Skin of body (tissue), 2 donors: ENCODE results near the gene PPP1R14B. TPM values are rescaled to one million over a fixed set of nuclear protein-coding genes. Genes with fewer than 3 reads are reported as not detected.
"Not testable (repeated sequence)": the region's sequence is repeated elsewhere in the genome, so short reads cannot be mapped to it uniquely, and the experiment has no call there.

Source experiments
- DNase-seq: peaks from one replicate; lab custom pipeline; 2025; lab: John Stamatoyannopoulos, UW
- total RNA-seq: library from RNA; depleted of rRNA; stranded (reverse); fragments of >200 nt; gene quantifications from one replicate; pipeline ENCODE4 v1.2.3, GENCODE V29; 2014

PPP1R14B gene
- total RNA-seq, 1 donor from 2014 or later: 43.1 TPM

DNA sequence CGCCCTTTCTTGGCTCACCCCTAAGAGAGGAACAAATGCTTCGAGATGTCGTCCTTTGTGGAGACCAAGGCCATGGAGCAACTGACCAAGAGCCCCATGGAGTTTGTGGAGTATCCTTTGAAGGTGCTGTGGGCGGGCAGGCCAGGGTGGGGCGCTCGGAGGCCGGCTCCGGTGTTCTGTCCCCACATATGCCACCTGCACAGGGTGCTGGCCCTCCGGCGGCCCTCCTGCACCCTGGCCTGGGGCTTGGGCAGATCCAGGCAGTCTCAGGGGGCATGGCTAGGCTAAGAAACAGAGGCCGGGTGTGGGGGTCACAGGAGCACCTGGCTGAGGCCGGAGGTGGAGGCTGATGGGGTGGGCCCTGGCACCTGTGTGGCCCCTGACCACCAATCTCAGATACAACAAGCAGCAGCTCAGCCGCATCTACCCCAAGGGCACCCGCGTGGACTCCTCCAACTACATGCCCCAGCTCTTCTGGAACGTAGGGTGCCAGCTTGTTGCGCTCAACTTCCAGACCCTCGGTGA is 14.9 kb upstream of the PPP1R14B start:
- no peak for DNase-seq

DNA sequence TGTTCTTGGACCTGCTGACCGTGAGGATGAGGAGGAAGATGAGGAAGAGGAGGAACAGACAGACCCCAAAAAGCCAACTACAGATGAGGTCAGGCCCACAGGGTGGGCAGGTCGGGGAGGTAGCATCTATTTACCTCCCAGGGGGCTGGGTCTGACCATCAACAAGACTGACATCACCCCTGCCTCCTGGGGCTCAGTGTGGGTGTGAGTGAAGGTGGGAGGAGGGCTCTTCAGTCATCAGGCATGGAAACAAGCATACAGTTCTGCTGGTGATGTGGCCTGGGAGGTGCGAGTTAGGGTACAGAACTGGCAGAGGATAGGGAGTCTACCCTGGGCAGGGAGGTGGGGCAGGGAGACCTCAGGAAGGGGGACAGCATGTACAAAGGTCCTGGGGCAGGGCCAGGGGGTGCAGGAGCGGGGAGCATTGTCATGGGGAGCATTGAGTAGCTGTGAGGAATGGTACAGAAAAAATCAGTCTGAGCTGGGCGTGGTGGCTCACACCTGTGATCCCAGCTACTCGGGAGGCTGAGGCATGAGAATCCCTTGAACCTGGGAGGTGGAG is 13.5 kb upstream of the PPP1R14B start:
- no peak for DNase-seq

DNA sequence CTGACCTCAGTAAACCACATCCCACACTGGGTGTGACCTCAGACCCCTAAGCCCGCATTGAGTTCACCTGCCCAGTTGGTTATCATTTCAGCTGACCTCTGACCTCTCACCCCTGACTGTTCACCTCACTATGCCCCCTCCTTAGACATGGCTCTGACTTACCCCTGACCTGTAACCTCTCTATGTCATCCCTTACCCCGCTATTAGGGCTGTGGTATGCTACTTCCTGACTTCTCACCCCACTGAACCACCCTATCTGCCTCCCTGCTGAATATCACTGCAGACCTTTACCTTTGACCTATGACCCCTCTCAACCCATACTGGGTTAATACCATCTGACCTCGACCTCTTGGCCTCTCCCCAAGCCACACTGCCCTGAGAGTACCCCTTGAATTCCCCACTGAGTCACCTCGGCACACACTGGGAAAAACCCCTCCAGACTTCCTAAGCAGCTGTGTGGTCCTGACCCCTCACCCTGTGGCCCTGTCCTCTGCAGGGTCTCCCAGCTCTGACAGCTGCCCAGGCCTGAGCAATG is 12.9 kb upstream of the PPP1R14B start:
- no peak for DNase-seq

DNA sequence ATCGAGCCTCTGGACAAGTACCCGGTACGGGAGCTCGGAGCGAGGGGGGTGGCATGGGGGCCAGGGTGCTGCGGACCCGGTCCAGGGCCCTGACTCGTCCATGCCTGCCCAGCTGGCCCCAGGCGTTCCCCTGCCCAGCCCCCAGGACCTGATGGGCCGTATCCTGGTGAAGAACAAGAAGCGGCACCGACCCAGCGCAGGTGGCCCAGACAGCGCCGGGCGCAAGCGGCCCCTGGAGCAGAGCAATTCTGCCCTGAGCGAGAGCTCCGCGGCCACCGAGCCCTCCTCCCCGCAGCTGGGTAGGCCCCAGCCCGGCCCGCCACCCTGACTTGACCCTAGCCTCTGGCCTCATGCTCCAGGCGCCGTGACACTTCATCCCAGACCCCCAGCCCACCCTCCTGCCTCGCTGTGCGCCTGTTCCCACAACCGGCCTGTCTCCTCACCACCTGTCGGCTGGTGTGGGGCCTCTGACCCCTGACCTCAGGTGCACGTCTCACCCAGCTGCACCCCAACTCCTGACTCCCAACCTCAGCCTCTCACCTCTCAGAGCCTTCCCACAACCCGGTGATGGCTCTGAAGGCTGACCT is 12.3 kb upstream of the PPP1R14B start:
- no peak for DNase-seq

DNA sequence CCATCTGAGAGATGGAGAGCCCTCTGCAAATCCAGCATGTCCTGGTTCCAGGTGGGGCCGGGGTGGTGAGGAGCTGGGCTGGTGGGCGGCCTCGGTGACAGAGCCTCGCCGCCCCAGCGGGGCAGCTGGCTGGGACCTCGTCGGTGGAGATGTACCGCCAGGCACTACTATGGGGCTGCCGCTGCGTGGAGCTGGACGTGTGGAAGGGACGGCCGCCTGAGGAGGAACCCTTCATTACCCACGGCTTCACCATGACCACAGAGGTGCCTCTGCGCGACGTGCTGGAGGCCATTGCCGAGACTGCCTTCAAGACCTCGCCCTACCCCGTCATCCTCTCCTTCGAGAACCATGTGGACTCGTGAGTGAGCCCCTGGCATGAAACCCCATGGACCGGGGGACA is 11.6 kb upstream of the PPP1R14B start:
- DNase-seq: no peak

DNA sequence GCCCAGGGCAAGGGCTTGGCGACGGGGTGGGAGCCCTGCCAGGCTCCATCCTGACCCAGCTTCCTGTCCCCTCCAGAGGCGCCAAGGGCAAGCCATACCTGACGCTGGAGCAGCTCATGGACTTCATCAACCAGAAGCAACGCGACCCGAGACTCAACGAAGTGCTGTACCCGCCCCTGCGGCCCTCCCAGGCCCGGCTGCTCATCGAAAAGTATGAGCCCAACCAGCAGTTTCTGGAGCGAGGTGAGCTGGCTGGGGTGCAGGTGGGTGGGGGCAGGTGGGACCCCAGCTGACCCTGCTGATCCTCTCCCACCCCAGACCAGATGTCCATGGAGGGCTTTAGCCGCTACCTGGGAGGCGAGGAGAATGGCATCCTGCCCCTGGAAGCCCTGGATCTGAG is 9.6 kb upstream of the PPP1R14B start:
- DNase-seq: no peak

DNA sequence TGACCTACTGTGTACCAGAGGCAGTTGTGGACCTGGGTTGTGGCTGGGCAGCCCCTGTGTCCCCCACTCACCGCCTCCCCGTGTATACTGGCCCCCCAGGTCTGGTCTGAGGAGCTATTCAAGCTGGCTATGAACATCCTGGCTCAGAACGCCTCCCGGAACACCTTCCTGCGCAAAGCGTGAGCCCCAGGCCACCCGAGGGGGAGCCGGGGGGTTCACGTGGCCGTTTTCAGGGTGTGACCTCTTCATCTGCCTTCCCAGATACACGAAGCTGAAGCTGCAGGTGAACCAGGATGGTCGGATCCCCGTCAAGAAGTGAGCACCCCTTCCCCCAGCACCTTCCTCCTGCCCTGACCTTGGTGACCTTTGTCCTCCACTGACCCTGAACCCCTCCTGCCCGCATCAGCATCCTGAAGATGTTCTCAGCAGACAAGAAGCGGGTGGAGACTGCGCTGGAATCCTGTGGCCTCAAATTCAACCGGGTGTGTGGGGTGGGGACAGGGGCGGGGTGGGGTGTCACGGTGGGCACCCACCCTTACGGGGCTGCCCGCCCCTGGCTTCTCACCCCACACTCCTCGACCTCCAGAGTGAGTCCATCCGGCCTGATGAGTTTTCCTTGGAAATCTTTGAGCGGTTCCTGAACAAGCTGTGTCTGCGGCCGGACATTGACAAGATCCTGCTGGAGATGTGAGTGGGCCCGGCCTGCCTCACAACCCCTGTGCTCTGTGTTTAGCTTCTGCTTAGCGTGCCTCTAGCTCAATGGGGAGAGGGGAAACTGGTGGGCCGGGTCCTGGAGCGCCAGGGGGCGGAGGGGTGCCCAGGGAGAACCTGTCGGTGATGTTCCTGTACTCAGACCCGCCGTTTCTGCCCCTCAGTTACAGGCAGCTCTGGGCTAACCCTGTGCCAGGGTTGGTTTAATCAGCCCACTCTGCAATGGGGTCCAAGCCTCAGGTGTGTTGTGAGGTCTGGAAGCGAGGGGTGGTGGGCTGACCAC is 8.7 kb upstream of the PPP1R14B start:
- no peak for DNase-seq

DNA sequence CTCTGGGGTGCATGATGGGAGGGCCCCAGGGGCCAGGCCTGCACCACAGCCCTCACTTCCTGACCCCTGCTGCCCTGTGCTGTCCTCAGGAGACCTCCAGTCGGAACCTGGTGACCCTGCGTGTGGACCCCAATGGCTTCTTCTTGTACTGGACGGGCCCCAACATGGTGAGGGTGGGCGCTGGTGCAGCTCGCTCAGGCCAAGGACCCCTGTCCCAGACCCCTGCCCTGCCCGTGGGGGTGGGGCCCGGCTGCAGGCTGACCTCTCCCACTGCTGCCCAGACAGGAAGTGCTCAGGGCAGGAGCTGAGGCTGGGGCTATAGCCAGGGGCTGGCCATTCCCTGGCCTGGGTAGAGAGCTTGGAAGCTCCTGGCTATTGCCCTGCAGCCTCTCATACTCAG is 7.6 kb upstream of the PPP1R14B start:
- DNase-seq: no peak

DNA sequence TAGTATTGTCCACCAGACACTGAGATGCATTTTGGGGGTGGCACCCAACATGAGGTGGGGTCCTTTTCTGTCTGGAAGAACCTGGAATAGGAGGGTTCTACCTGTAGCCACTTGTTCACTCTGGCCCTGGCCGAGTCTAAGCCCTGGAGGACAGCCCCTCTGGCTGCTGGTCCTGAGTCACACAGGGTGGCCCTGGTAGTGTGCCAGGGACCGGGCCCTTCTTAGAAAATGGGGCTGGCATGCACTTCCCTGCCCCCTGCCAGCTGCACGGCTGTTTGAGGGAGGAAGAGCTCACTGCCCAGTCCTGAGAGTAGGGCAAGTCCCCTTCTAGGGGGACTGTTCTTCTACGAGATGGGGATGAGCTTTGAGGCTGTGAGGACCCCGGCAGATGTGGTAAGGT is 6.7 kb upstream of the PPP1R14B start:
- no peak for DNase-seq

DNA sequence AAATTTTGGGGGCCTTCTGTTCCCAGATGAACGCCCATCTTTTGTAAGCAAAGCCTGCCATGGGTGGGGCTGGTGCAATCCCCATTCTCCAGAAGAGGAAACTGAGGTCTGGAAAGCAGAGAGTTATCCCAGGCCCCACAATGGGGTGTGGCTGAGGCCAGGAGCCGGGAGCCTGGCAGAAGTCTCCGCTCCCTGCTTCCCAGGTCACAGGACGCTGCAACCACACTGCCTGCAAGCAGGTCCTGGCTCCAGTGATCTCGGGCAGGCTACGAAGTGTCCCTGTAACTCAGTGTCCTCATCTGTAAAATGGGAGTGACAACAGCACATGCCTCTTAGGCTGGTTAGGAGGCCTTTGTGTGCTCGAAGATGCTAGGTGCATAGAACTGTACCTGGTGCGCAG is 6.3 kb upstream of the PPP1R14B start:
- no peak for DNase-seq

DNA sequence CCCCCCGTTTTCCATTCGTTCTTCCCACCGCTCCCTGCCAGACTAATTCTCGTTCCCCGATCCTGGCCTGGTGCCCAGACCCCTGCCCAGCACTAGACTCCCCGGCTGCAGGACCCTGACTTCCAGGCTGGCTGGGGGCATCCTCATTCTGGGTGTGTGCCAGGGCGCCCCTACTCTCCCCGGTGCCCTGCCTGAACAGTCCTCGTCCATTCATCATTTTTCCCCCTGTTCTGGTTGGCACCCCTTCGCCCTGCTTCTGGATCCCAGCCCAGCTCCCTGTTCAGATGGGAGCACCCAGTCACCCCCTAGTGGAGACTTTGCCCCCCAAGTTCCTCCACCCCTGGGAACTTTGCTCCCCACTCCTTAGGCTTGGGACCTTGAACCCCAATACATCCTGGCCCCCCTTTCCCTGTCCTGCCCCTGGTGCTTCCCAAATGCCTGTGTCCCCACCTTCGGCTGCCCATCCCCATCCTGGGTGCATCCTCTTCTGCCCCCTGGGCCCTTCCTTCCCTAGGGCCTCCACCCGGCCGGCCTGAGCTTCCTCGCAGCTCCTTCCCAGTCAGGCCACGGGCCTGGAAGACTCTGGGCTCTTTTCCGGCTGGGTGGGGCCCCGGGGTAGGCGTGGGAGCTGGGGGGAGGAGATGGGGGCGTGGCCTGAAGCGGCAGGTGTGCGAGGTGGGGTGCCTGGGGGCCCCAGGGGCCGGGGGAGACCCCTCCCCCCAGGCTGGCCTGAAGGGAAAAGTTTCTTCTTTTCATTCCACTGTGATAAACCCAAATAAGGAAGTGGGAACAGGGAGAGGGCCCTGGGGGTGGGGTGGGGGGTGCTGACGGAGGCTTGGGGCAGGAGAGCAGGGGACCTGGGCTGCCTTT is 5.5 kb upstream of the PPP1R14B start:
- no peak for DNase-seq

DNA sequence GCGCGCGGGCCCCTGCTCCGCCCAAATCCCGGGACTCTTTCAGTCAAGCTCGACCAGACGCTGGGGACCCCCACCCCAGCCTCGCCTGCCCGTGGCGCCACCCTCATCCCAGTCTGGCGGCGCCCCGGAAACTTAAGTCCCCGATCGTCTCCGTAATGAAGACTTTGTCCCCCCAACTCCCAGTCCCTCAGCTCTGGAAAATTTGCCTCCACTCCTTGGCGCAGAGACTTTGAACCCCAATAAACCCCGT is 4.9 kb upstream of the PPP1R14B start:
- no peak for DNase-seq

DNA sequence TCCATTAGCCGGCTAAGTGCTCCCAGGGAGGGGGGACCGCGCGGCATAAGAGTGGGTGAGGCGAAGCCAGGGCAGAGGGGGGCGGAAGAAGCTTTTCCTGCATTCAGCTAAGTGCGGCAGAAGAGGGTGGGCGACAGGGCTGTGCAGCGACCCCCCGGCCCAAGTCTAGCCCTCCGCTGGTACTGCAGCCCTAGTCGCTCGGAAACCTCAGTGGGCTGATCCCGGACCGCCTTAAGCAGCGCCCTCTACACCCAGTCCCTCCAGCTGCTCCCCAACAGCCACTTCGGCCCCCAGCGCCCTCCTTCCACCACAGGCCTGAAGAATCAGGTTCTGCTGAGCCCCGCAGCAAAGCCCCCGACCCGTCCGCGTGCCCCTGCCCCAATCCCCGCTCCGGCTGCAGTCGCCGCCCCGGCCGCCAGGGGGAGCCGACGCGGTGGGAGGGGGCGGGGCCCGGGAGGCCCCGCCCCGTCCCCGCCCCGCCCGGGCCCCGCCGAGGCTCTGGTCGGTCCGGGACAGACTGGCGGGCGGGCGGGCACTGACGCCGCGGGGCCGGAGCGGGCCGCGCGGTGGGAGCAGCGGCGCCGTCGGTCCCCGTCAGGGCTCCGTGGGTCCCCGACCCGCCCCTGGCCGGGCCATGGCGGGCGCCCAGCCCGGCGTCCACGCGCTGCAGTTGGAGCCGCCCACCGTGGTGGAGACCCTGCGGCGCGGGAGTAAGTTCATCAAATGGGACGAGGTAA is 4.4 kb upstream of the PPP1R14B start, which contains the start of gene PLCB3:
Gene PLCB3 (plus strand): TSS at position 515 of the 737 bp plus-strand sequence. CDS start 120 bp downstream, at position 635.
- DNase-seq: no peak

DNA sequence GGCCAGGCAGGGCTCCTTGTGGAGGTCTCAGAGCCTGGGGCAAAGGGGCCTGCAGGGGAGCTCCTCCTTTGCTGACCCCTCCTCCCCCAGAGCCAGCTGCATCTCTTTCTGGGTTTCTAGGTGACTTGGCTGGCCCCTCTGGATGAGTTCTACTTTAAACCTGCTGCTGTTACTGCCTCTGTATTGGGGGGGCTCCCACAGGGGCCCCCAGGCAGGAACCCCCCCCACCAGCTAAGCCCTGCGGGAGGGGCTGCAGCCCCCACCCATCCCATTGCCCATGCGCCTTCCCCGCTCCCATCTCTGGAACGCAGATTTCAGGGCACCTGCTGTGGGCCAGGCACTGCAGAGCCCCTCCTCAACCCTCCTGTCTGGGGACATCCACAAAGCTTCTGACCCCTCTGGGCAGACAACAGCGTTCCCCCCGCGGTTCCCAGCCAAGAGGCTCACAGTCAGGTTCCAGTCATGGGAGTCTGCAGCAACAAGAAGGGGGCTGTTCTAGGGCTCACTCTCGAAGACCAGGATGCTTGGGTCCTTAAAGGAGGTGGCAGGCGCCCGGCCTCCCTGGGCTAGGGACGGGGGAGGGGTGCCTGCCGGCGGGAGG is 3.8 kb upstream of the PPP1R14B start:
- DNase-seq: no peak

DNA sequence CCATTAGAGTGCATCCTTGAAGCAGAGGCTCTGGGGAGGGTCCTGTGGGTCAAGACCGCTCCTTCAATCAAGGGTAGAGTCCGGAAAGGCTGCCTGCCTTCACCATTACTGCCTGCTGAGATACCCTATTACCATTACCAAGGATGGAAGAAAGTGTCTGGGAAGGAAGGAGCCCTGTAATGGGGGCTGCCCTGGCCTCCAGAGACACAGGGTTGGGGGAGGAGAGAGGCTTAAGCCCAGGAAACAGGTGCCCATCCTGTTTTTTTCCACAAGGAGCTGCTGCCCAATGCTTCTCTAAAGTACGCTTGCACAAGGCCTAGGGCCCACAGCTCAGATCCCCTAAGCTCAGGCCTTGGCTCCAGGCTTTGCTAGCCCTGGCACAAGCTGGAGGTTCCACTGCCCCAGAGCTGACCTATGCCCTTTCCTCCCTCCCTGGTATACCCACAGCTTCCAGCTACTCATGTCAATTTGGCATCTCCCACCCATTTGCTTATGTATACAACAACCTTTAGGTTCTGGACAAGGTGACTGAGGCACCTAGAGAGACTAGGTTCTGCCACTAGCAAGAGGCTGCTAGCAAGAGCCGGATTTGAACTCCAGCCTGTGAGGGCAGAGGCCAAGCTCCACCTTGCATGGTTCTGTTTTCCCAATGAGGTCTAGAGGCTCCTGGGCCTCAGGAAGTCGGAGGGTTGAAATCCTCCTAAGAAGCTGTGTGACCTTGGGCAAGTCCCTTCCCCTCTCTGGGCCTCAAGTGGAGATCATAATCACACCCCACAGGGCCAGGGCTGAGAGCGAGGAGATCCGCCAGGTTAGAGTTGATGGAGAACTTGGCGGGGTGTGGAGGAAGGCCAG is 3.0 kb upstream of the PPP1R14B start:
- DNase-seq: no peak

DNA sequence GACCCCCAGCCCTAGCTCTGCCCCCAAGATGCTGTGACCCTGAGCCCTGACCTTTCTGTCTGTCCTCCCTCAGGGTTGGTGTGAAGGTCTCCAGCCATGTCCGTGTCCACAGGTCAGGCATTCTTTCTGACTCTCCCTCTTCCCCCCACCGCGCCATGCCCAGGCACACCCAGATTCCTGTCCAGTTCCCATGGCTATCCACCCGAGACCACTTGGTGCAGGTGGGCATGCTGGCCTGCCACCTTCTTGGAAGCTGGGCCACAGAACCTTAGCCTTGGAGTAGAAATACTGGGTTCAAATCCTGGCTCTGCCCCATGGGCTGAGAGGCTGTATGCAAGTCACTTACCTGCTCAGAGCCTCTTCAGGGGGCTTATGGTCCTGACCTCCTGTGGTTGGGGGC is 2.3 kb upstream of the PPP1R14B start:
- no peak for DNase-seq

DNA sequence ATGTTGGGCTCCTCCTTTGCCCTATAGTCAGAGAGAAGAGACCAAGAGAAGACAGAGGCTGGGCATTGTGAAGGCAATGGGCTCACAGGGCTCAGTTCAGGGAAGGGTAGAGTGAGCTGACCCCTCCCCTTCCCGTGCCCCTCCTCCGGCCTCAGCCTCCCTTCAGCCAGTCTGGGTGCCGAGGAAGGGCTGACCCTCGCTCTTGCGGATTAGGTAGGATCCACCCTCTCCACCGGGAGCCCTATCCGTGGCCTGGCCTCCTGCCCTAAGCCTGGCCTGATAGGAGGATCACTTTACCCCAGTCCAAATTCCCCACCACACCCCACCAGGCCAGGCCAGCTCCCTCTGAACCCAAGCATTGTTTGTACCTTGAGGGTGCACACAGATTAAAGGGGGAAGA is 1.8 kb upstream of the PPP1R14B start:
- DNase-seq: no peak

DNA sequence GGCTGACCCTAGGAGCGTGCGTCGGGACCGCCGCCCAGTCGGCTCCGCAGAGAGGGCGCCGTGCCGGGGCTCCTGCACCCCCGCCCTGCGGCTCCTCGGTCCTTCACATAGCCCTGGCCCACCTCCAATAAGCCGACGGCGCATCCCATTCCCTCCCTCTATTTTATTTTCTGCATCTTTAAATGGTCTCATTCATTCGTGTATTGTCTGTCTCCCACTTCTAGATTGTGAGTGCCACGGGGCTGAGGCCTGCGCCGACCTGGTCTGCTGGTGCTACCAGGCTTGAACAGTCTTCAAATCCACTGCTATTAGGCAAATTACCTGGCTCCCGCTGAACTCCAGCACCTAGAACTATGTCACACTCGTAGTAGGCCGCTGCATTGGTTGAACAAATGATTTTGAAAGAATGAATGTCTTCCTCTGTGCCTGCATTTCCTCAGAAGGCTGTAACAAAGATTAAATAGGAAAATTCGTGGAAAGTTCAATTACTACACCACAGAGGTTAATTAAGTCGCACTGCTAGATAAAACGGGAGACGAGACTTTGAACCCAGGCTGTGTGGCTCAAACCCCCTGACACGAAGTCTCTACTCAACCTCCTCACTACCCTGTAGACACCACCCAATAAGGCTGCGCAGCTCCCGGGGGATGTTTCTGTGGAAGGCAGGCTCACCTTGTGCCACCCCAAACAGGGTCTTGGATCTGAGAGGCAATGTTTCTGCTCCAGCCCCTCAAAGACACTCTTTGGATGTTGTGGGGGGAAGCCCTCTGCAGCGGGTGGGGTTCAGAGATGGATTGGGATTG is 1.2 kb upstream of the PPP1R14B start:
- DNase-seq: no peak

DNA sequence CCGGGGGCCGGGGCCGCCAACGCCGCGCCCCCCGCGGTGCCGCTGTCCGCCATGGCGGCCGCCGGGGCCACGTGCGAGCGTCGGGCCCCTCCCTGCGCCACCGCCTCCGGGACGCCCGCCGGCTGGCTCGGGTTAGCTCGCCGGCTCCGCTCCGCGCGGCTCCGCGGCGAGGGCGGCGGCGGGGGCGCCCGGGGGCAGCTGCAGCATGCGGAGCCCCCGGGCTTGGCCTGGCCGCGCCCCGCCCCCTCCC is 197 bp downstream of the PPP1R14B start:
- not testable (repeated sequence) for DNase-seq
